Measurements from ENCODE around the gene ANKRD50.

GRCh38 chr4:124708517-124709300, 3.8 kb downstream of the ANKRD50 start:
- TF ChIP-seq CTCF (conservative IDR thresholded peaks at IDR 0.05; ENCODE audit: low read length) (no peak), EZH2phosphoT487 (IDR thresholded peaks at IDR 0.05; ENCODE audit: borderline replicate concordance, low read depth, low read length) (no peak)

Data from OCI-LY7 (cell line).